ENCODE results near the gene CYP2E1.

CYP2E1 gene

GRCh38 chr10:133554600-133554999 lies 27.4 kb downstream of the CYP2E1 start:
- ChIA-PET CTCF (no interaction called here), POLR2A (no interaction called here)
- no peak overlapping the region for H3K4me3 ChIP-seq (ENCODE audit: low read depth, low read length)
- TF ChIP-seq CTCF (IDR thresholded peaks at IDR 0.05; ENCODE audit: insufficient read depth, low read length, missing control alignments), result no peak
- DNase-seq (ENCODE audit: low read depth, low spot score), result no peak

GRCh38 chr10:133555521-133555920 lies 28.4 kb downstream of the CYP2E1 start:
- ChIA-PET POLR2A (no interaction called here), CTCF (no interaction called here)
- no peak overlapping the region for H3K4me3 ChIP-seq (ENCODE audit: low read depth, low read length)
- TF ChIP-seq CTCF (IDR thresholded peaks at IDR 0.05; ENCODE audit: insufficient read depth, low read length, missing control alignments), result no peak
- DNase-seq (ENCODE audit: low read depth, low spot score), result no peak

- DNase-seq (ENCODE audit: low read depth, low spot score), result no peak
- ChIA-PET CTCF (interaction anchor here (1.7 kb wide), 1 partner anchor 228 kb away, joined by 6 read pairs; no protein-coding TSS in a partner anchor), POLR2A (no interaction called here)
- no peak overlapping the region for H3K4me3 ChIP-seq (ENCODE audit: low read depth, low read length)
- TF ChIP-seq CTCF (IDR thresholded peaks at IDR 0.05; ENCODE audit: insufficient read depth, low read length, missing control alignments), result no peak
Observed at GRCh38 chr10:133557381-133557780, 30.2 kb downstream of the CYP2E1 start.

- no peak overlapping the region for H3K4me3 ChIP-seq (ENCODE audit: low read depth, low read length)
- POLR2A ChIA-PET, result no interaction called here
- no peak for TF ChIP-seq CTCF (IDR thresholded peaks at IDR 0.05; ENCODE audit: insufficient read depth, low read length, missing control alignments)
- CTCF ChIA-PET, result no interaction called here
- no peak for DNase-seq (ENCODE audit: low read depth, low spot score)
Observed at GRCh38 chr10:133559216-133559615, 32.1 kb downstream of the CYP2E1 start.

- H3K4me3 ChIP-seq (ENCODE audit: low read depth, low read length), result no peak overlapping the region
- no peak for TF ChIP-seq CTCF (IDR thresholded peaks at IDR 0.05; ENCODE audit: insufficient read depth, low read length, missing control alignments)
- ChIA-PET POLR2A (no interaction called here), CTCF (no interaction called here)
- DNase-seq (ENCODE audit: low read depth, low spot score), result no peak
Observed at GRCh38 chr10:133564816-133565215, 37.7 kb downstream of the CYP2E1 start.

- no peak for DNase-seq (ENCODE audit: low read depth, low spot score)
- ChIA-PET POLR2A (no interaction called here), CTCF (no interaction called here)
- TF ChIP-seq CTCF (IDR thresholded peaks at IDR 0.05; ENCODE audit: insufficient read depth, low read length, missing control alignments), result no peak
- H3K4me3 ChIP-seq (ENCODE audit: low read depth, low read length), result no peak within 1 kb of the TSS
Observed at GRCh38 chr10:133565441-133566294, 38.5 kb downstream of the CYP2E1 start, which contains the start of gene SYCE1. TSS of gene SYCE1 (minus strand) at chr10:133565583. CDS start at chr10:133565529, 54 bp downstream.

All from AG04449 (cell line).